22Rv1 (cell line): ENCODE data around the gene SMC4.

ENCODE experiments used
- CTCF ChIP-seq: fragments of 450-650 bp; IDR thresholded peaks from 2 replicates; pipeline ENCODE4 v1.5.1; 2017; ENCODE audit warnings: mild to moderate bottlenecking
- ZFX ChIP-seq: fragments of 450-650 bp; IDR thresholded peaks from 2 replicates; pipeline ENCODE4 v1.6.1; 2017; ENCODE audit warnings: antibody characterized with exemption, borderline replicate concordance

DNA sequence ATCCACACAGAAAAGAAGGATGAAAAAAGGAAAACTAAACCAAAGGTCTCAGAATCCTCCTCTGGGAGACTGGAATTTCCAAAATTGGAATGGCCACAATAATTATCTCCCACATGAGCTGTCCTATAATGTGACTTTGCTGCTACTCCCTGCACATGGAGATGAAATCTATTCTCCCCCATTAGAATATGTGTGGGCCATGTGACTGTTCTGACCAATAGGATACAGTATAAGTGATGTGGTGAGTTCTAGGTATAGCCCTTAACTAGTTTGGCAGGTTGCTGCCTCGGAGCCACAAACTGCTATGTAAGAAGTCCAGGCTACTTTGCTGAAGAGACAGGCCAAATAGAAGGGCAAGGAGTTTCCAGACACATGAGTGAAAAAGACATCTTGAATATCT, 45.0 kb downstream of the SMC4 start:
- TF ChIP-seq CTCF (no peak), ZFX (no peak)
